HepG2 (cell line): ENCODE data around the gene VAMP8. TPM values are rescaled to one million over a fixed set of nuclear protein-coding genes. Genes with fewer than 3 reads are reported as not detected.

Experiments
- ARID4A ChIP-seq: sonication (generic); formaldehyde crosslinking; IDR thresholded peaks from 2 replicates; pipeline ENCODE4 v1.5.0; 2020; ENCODE audit warnings: mild to moderate bottlenecking, missing genetic modification reagents, borderline replicate concordance
- DRAP1 ChIP-seq: IDR thresholded peaks from 2 replicates; pipeline ENCODE4 v1.6.1; 2016; ENCODE audit warnings: missing genetic modification reagents, missing compliant biosample characterization
- ELF3 ChIP-seq: IDR thresholded peaks from 2 replicates; pipeline ENCODE4 v1.6.1; 2016; ENCODE audit warnings: missing genetic modification reagents, missing compliant biosample characterization
- HDAC1 ChIP-seq: sonication (generic); formaldehyde crosslinking; IDR thresholded peaks from 2 replicates; pipeline ENCODE4 v1.5.1; 2020; ENCODE audit warnings: mild to moderate bottlenecking, missing genetic modification reagents
- ISX ChIP-seq: sonication (generic); formaldehyde crosslinking; conservative IDR thresholded peaks from 2 replicates; pipeline ENCODE4 v1.5.0; 2020; ENCODE audit warnings: missing genetic modification reagents
- NFKBIZ ChIP-seq: IDR thresholded peaks from 2 replicates; pipeline ENCODE4 v1.6.1; 2018; ENCODE audit warnings: missing genetic modification reagents, missing compliant biosample characterization
- TGIF2 ChIP-seq: IDR thresholded peaks from 2 replicates; pipeline ENCODE4 v1.6.1; 2016; ENCODE audit warnings: control low read depth, missing compliant biosample characterization
- ZFP37 ChIP-seq: sonication (generic); formaldehyde crosslinking; IDR thresholded peaks from 2 replicates; pipeline ENCODE4 v1.4.0; 2020; ENCODE audit warnings: missing genetic modification reagents, borderline replicate concordance
- ZFX ChIP-seq: sonication (generic); formaldehyde crosslinking; IDR thresholded peaks from 2 replicates; pipeline ENCODE4 v1.4.0; 2020; ENCODE audit warnings: mild to moderate bottlenecking, low read depth, missing genetic modification reagents, moderate library complexity
- ZNF317 ChIP-seq: sonication (generic); formaldehyde crosslinking; IDR thresholded peaks from 2 replicates; pipeline ENCODE4 v1.5.0; 2020; ENCODE audit warnings: mild to moderate bottlenecking, missing genetic modification reagents
- ZNF432 ChIP-seq: sonication (generic); formaldehyde crosslinking; IDR thresholded peaks from 2 replicates; pipeline ENCODE4 v1.5.0; 2020; ENCODE audit warnings: missing genetic modification reagents, mild to moderate bottlenecking, borderline replicate concordance
- ZNF646 ChIP-seq: sonication (generic); formaldehyde crosslinking; IDR thresholded peaks from 2 replicates; pipeline ENCODE4 v1.9.0; 2021; ENCODE audit warnings: mild to moderate bottlenecking, missing genetic modification reagents
- ZNF746 ChIP-seq: sonication (generic); formaldehyde crosslinking; IDR thresholded peaks from 2 replicates; pipeline ENCODE4 v1.8.0; 2022; ENCODE audit warnings: mild to moderate bottlenecking, missing genetic modification reagents
- polyA plus RNA-seq, 8 experiments: library from polyadenylated mRNA; depleted of rRNA in 3 of 8; stranded (reverse) in 7 of 8; unstranded in 1 of 8; fragments of >200 nt; fragmentation: Illumina TruSeq in 4 of 8; extraction: Trizol in 4 of 8; gene quantifications; 2 replicates each; pipeline versions ENCODE4 v1.2.1 to v1.2.3, GENCODE V29; 2011 to 2016; ENCODE audit warnings: low read depth in 4 of 8, missing spikeins in 1 of 8, mixed read lengths in 1 of 8; ENCODE audit not compliant: insufficient read depth in 1 of 8
- total RNA-seq, 5 experiments: library from RNA; depleted of rRNA; stranded (reverse); fragments of >200 nt; fragmentation: Illumina TruSeq; extraction: Trizol; gene quantifications; 2 replicates each; pipeline ENCODE4 v1.2.3, GENCODE V29; 2016; ENCODE audit warnings: low read depth in 1 of 5
- TF ChIP-seq, protein P1 (sequence below): sonication (generic); formaldehyde crosslinking; IDR thresholded peaks from 2 replicates; pipeline ENCODE4 v1.4.0; 2020; ENCODE audit warnings: missing genetic modification reagents

Gene VAMP8
- total and polyA plus RNA-seq, 2 of the 13 experiments (the other 11 are each of a cell fraction or from before 2014, with no cell fraction given): 83.3 to 157 TPM

GRCh38 chr2:85595301-85596025 is 18.1 kb downstream of the VAMP8 start, which contains the start of gene RNF181 (continued):
- TF ChIP-seq, protein P1, sequence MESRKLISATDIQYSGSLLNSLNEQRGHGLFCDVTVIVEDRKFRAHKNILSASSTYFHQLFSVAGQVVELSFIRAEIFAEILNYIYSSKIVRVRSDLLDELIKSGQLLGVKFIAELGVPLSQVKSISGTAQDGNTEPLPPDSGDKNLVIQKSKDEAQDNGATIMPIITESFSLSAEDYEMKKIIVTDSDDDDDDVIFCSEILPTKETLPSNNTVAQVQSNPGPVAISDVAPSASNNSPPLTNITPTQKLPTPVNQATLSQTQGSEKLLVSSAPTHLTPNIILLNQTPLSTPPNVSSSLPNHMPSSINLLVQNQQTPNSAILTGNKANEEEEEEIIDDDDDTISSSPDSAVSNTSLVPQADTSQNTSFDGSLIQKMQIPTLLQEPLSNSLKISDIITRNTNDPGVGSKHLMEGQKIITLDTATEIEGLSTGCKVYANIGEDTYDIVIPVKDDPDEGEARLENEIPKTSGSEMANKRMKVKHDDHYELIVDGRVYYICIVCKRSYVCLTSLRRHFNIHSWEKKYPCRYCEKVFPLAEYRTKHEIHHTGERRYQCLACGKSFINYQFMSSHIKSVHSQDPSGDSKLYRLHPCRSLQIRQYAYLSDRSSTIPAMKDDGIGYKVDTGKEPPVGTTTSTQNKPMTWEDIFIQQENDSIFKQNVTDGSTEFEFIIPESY (CRISPR knock-in tag): peak; percentile 7; the same call in 1 of the 2 replicates
- peak; percentile 88 for TF ChIP-seq DRAP1 (CRISPR knock-in tag)
- TF ChIP-seq NFKBIZ (CRISPR knock-in tag): no peak
- TF ChIP-seq ARID4A: peak; percentile 94
- 0 out of 2 replicates have a peak, but pooled peaks have one; percentile 23 for TF ChIP-seq ISX (CRISPR knock-in tag)
- peak; percentile 45; the same call in 1 of the 2 replicates for TF ChIP-seq TGIF2 (CRISPR knock-in tag)
- TF ChIP-seq ZNF432 (CRISPR knock-in tag): no peak
- TF ChIP-seq ELF3 (CRISPR knock-in tag): no peak; the same call in 1 of the 2 replicates
- no peak for TF ChIP-seq ZNF646 (CRISPR knock-in tag)
- peak; percentile 89 for TF ChIP-seq ZFX (CRISPR knock-in tag)
- TF ChIP-seq HDAC1 (CRISPR knock-in tag): peak; percentile 83
- TF ChIP-seq ZNF317 (CRISPR knock-in tag): no peak; the same call in 1 of the 2 replicates
- peak; percentile 73; the same call in 1 of the 2 replicates for TF ChIP-seq ZFP37 (CRISPR knock-in tag)
- TF ChIP-seq ZNF746 (CRISPR knock-in tag): 0 out of 2 replicates have a peak, but pooled peaks have one; percentile 23
